ENCODE measurements around the gene RBBP4.

DNA sequence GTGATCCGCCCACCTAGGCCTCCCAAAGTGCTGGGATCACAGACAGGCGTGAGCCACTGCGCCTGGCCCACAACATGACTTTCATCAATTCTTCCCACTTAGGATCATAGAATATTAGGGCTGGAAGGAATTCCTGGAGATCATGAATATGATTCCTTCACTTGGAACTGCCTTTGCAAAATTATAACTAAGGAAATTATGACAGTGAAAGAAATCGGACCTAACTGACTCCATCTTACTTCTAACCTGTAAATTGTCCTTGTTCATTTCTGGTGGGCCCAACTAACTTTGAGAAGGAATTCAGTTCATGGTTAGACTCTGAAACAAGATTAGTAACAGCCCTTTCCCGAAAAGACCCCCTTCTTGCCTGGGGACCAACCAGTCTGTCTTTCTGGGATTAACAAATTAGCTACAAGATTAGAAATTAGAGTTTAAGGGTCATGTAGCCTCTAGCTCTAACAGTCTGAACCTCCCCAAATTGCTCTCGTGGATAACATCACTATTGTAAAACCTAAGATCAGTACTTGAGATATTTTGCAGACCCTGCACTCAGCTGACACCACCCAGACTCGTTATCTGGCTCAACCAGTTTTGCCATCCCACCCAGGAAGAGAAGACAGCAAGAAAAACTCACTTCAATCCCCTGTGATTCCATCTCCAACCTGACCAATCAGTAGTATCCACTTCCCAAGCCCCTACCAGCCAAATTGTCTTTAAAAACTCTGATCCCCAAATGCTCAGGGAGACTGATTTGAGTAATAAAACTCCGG is 15.3 kb upstream of the RBBP4 start:
- TF ChIP-seq, protein P1, sequence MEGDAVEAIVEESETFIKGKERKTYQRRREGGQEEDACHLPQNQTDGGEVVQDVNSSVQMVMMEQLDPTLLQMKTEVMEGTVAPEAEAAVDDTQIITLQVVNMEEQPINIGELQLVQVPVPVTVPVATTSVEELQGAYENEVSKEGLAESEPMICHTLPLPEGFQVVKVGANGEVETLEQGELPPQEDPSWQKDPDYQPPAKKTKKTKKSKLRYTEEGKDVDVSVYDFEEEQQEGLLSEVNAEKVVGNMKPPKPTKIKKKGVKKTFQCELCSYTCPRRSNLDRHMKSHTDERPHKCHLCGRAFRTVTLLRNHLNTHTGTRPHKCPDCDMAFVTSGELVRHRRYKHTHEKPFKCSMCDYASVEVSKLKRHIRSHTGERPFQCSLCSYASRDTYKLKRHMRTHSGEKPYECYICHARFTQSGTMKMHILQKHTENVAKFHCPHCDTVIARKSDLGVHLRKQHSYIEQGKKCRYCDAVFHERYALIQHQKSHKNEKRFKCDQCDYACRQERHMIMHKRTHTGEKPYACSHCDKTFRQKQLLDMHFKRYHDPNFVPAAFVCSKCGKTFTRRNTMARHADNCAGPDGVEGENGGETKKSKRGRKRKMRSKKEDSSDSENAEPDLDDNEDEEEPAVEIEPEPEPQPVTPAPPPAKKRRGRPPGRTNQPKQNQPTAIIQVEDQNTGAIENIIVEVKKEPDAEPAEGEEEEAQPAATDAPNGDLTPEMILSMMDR (IDR thresholded peaks at IDR 0.05 in 2 of 3, conservative IDR thresholded peaks at IDR 0.05 in 1 of 3; ENCODE audit: borderline replicate concordance in 1 of 3, insufficient read depth in 1 of 3, low read depth in 2 of 3, low read length in 2 of 3): no peak
- TF ChIP-seq SIN3A (IDR thresholded peaks at IDR 0.05; ENCODE audit: low read depth) (no peak), ZFX (IDR thresholded peaks at IDR 0.05) (no peak), ZBTB33 (IDR thresholded peaks at IDR 0.05; ENCODE audit: extremely low read depth, insufficient replicate concordance, low read length) (no peak), EZH2phosphoT487 (IDR thresholded peaks at IDR 0.05; ENCODE audit: borderline replicate concordance) (no peak), EZH2 (IDR thresholded peaks at IDR 0.05) (no peak), POLR2A (IDR thresholded peaks at IDR 0.05; ENCODE audit: borderline replicate concordance, extremely low read depth, insufficient read depth, insufficient read length) (no peak), ZNF274 (IDR thresholded peaks at IDR 0.05; ENCODE audit: low read depth, low read length) (no peak), SP1 (IDR thresholded peaks at IDR 0.05; ENCODE audit: low read depth) (no peak), POLR2AphosphoS5 (IDR thresholded peaks at IDR 0.05; ENCODE audit: low read depth, low read length) (no peak)
- TF ChIP-seq, protein P2, sequence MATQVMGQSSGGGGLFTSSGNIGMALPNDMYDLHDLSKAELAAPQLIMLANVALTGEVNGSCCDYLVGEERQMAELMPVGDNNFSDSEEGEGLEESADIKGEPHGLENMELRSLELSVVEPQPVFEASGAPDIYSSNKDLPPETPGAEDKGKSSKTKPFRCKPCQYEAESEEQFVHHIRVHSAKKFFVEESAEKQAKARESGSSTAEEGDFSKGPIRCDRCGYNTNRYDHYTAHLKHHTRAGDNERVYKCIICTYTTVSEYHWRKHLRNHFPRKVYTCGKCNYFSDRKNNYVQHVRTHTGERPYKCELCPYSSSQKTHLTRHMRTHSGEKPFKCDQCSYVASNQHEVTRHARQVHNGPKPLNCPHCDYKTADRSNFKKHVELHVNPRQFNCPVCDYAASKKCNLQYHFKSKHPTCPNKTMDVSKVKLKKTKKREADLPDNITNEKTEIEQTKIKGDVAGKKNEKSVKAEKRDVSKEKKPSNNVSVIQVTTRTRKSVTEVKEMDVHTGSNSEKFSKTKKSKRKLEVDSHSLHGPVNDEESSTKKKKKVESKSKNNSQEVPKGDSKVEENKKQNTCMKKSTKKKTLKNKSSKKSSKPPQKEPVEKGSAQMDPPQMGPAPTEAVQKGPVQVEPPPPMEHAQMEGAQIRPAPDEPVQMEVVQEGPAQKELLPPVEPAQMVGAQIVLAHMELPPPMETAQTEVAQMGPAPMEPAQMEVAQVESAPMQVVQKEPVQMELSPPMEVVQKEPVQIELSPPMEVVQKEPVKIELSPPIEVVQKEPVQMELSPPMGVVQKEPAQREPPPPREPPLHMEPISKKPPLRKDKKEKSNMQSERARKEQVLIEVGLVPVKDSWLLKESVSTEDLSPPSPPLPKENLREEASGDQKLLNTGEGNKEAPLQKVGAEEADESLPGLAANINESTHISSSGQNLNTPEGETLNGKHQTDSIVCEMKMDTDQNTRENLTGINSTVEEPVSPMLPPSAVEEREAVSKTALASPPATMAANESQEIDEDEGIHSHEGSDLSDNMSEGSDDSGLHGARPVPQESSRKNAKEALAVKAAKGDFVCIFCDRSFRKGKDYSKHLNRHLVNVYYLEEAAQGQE (IDR thresholded peaks at IDR 0.05; ENCODE audit: low read depth): no peak
- TF ChIP-seq, protein P3, sequence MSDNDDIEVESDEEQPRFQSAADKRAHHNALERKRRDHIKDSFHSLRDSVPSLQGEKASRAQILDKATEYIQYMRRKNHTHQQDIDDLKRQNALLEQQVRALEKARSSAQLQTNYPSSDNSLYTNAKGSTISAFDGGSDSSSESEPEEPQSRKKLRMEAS (IDR thresholded peaks at IDR 0.05): no peak

Measured in HCT116 (cell line).